G401.6 (cell line): ENCODE measurements around the gene PSPC1.
A peak's percentile ranks its signal among the peaks of the same experiment; 100 is the strongest.
"Not testable (repeated sequence)": the region's sequence is repeated elsewhere in the genome, so short reads cannot be mapped to it uniquely, and the experiment has no call there.

Experiments used
- FAIRE-seq: peaks from 2 replicates; lab custom pipeline; 2012; peaks lifted over from hg19 to GRCh38; lab: Jason Lieb, UNC

The PSPC1 gene

GRCh38 chr13:19782727-19783682 lies at the start of gene PSPC1:
Gene PSPC1, minus strand, starts transcription at chr13:19782945. Its CDS starts 188 bp downstream, at chr13:19782757.
- peak; percentile 98 for FAIRE-seq

GRCh38 chr13:19822673-19823072 lies 39.9 kb upstream of the PSPC1 start:
- FAIRE-seq, result no peak

- FAIRE-seq, result no peak
Measured at GRCh38 chr13:19818223-19818842, 35.6 kb upstream of the PSPC1 start.

GRCh38 chr13:19817510-19818158 lies 34.9 kb upstream of the PSPC1 start:
- FAIRE-seq, result no peak

- FAIRE-seq, result no peak
Measured at GRCh38 chr13:19817106-19817505, 34.4 kb upstream of the PSPC1 start.

- FAIRE-seq, result not testable (repeated sequence)
Measured at GRCh38 chr13:19815842-19816241, 33.1 kb upstream of the PSPC1 start.

- no peak for FAIRE-seq
Measured at GRCh38 chr13:19810996-19811881, 28.5 kb upstream of the PSPC1 start.

GRCh38 chr13:19810151-19810550 lies 27.4 kb upstream of the PSPC1 start:
- no peak for FAIRE-seq

- no peak for FAIRE-seq
Measured at GRCh38 chr13:19805765-19806164, 23.0 kb upstream of the PSPC1 start.

GRCh38 chr13:19795956-19796355 lies 13.2 kb upstream of the PSPC1 start:
- FAIRE-seq, result no peak

- FAIRE-seq, result no peak
Measured at GRCh38 chr13:19794631-19795030, 11.9 kb upstream of the PSPC1 start.

- no peak for FAIRE-seq
Measured at GRCh38 chr13:19791953-19792537, 9.3 kb upstream of the PSPC1 start.

GRCh38 chr13:19782049-19782726 lies 557 bp downstream of the PSPC1 start:
- FAIRE-seq, result no peak

- FAIRE-seq, result no peak
Measured at GRCh38 chr13:19781526-19781925, 1.2 kb downstream of the PSPC1 start.

GRCh38 chr13:19780753-19781418 lies 1.9 kb downstream of the PSPC1 start:
- FAIRE-seq, result not testable (repeated sequence)

GRCh38 chr13:19772306-19772705 lies 10.4 kb downstream of the PSPC1 start:
- FAIRE-seq, result no peak

- FAIRE-seq, result no peak
Measured at GRCh38 chr13:19769854-19770253, 12.9 kb downstream of the PSPC1 start.

- FAIRE-seq, result no peak
Measured at GRCh38 chr13:19767966-19768365, 14.8 kb downstream of the PSPC1 start.

- no peak for FAIRE-seq
Measured at GRCh38 chr13:19766591-19766990, 16.2 kb downstream of the PSPC1 start.

GRCh38 chr13:19764237-19764636 lies 18.5 kb downstream of the PSPC1 start:
- no peak for FAIRE-seq
